Liver (tissue), 9 donors: ENCODE measurements around the gene SNX15. TPM values are rescaled to one million over a fixed set of nuclear protein-coding genes. Genes with fewer than 3 reads are reported as not detected.

Experiments used
- DNase-seq: peaks from one replicate; pipeline ENCODE4 v3.0.0-alpha.2; 2017; ENCODE audit warnings: low spot score
- H3K27ac ChIP-seq, 2 donors: one replicate each; pipeline ENCODE4 v1.7.0; 2013; ENCODE audit warnings: inconsistent platforms in 2 of 2, low read length in 2 of 2, control low read depth in 1 of 2, low read depth in 1 of 2, mild to moderate bottlenecking in 1 of 2
- H3K27me3 ChIP-seq, 4 donors: one replicate each; pipeline versions ENCODE4 v1.6.1 to v1.7.0; 2013; ENCODE audit warnings: low read length in 3 of 4, inconsistent platforms in 1 of 4, mild to moderate bottlenecking in 1 of 4, moderate library complexity in 1 of 4; ENCODE audit not compliant: control insufficient read depth in 4 of 4, insufficient read depth in 4 of 4
- H3K36me3 ChIP-seq, 4 donors: one replicate each; pipeline versions ENCODE4 v1.6.1 to v1.7.0; 2013; ENCODE audit warnings: low read length in 3 of 4, mild to moderate bottlenecking in 3 of 4, low read depth in 1 of 4, moderate library complexity in 1 of 4; ENCODE audit not compliant: control insufficient read depth in 4 of 4, insufficient read depth in 3 of 4
- H3K4me1 ChIP-seq, 4 donors: one replicate each; pipeline versions ENCODE4 v1.6.1 to v1.7.0; 2013; ENCODE audit warnings: low read length in 3 of 4, mild to moderate bottlenecking in 3 of 4, moderate library complexity in 1 of 4; ENCODE audit not compliant: control insufficient read depth in 4 of 4, insufficient read depth in 4 of 4
- H3K4me3 ChIP-seq, 3 donors: one replicate each; pipeline versions ENCODE4 v1.6.1 to v1.7.0; 2013; ENCODE audit warnings: low read length in 3 of 3, control low read depth in 1 of 3, low read depth in 1 of 3, mild to moderate bottlenecking in 1 of 3
- H3K9ac ChIP-seq, 2 donors: one replicate each; pipeline ENCODE4 v1.7.0; 2013; ENCODE audit warnings: low read length in 2 of 2, mild to moderate bottlenecking in 2 of 2, moderate library complexity in 2 of 2, control low read depth in 1 of 2, low read depth in 1 of 2
- H3K9me3 ChIP-seq, 4 donors: one replicate each; pipeline versions ENCODE4 v1.6.1 to v1.7.0; 2013; ENCODE audit warnings: low read length in 3 of 4; ENCODE audit not compliant: control insufficient read depth in 4 of 4
- ATF3 ChIP-seq: IDR thresholded peaks from 2 replicates; pipeline ENCODE4 v1.6.1; 2016; ENCODE audit warnings: antibody characterized with exemption
- CTCF ChIP-seq: fragments of 150-350 bp; IDR thresholded peaks from 2 replicates; pipeline ENCODE4 v1.5.1; 2017; ENCODE audit warnings: improper control_type of control experiment, low read depth, low read length; ENCODE audit not compliant: missing input control
- JUND ChIP-seq, 2 donors: IDR thresholded peaks; 2 replicates each; pipeline ENCODE4 v1.6.1; 2016; ENCODE audit warnings: antibody characterized with exemption in 2 of 2
- RAD21 ChIP-seq, 2 donors: IDR thresholded peaks; 2 replicates each; pipeline ENCODE4 v1.6.1; 2016; ENCODE audit warnings: antibody characterized with exemption in 2 of 2, mild to moderate bottlenecking in 2 of 2
- REST ChIP-seq: IDR thresholded peaks from 2 replicates; pipeline ENCODE4 v1.6.1; 2016; ENCODE audit warnings: antibody characterized with exemption, mild to moderate bottlenecking
- RXRA ChIP-seq, 2 donors: IDR thresholded peaks; 2 replicates each; pipeline ENCODE4 v1.6.1; 2017 to 2018; ENCODE audit warnings: antibody characterized with exemption in 2 of 2, mild to moderate bottlenecking in 1 of 2
- YY1 ChIP-seq: IDR thresholded peaks from 2 replicates; pipeline ENCODE4 v1.6.1; 2016; ENCODE audit warnings: antibody characterized with exemption, mild to moderate bottlenecking
- ZBTB33 ChIP-seq: IDR thresholded peaks from 2 replicates; pipeline ENCODE4 v1.6.1; 2016; ENCODE audit warnings: antibody characterized with exemption
- WGBS: extraction: QIAGEN DNeasy Blood & Tissue Kit; methylation state at CpG from one replicate; pipeline ENCODE4 v1.1.7; 2013; 5-methylcytosine and 5-hydroxymethylcytosine counted together
- polyA plus RNA-seq, 2 donors: library from polyadenylated mRNA; stranded (reverse) in 1 of 2; unstranded in 1 of 2; fragments of 200-250 nt in 1 of 2; fragments of >200 nt in 1 of 2; fragmentation: Nextera tagmentation in 1 of 2; extraction: Ambion mirVana in 1 of 2; gene quantifications; one replicate each; pipeline versions ENCODE4 v1.2.1 to v1.2.3, GENCODE V29; 2013 to 2015
- total RNA-seq, 2 donors: library from RNA; depleted of rRNA; stranded (reverse); fragments of >200 nt; gene quantifications; one replicate each; pipeline ENCODE4 v1.2.3, GENCODE V29; 2014
- donor health status: healthy.
- donor health status: healthy.
- donor health status: healthy.
- donor health status: healthy.
- donor health status: healthy.

SNX15 gene
- total and polyA plus RNA-seq, 4 donors, result 4.5 to 7.2 (median 5.7) TPM

- WGBS, result 97% methylated on average over 6 of the region's 6 CpGs
- Histone ChIP-seq H3K36me3 (peaks cover 2 to 7% (median 2%) of the 10 kb centered on the region in 4 donors), H3K27me3 (no peaks in the 10 kb centered on the region), H3K4me1 (peaks cover 0 to 16% (median 10%) of the 10 kb centered on the region in 4 donors), H3K9ac (no peak overlapping the region), H3K9me3 (no peaks in the 10 kb centered on the region), H3K27ac (no peak overlapping the region), H3K4me3 (no peak overlapping the region)
- no peak for DNase-seq
- TF ChIP-seq CTCF, result no peak
- TF ChIP-seq ZBTB33, result no peak
- TF ChIP-seq YY1, result no peak
- TF ChIP-seq REST, result no peak
- TF ChIP-seq RAD21 (IDR thresholded peaks at IDR 0.05), result no peak
- no peak for TF ChIP-seq ATF3
- no peak for TF ChIP-seq JUND (IDR thresholded peaks at IDR 0.05)
These were observed 9.3 kb upstream of the SNX15 start for GRCh38 chr11:65017937-65018336.

GRCh38 chr11:65019824-65020223, 7.4 kb upstream of the SNX15 start:
- WGBS, result 68% methylated on average over 7 of the region's 7 CpGs
- H3K9ac ChIP-seq, result no peak overlapping the region
- DNase-seq, result no peak
- H3K4me3 ChIP-seq, result no peak overlapping the region
- H3K36me3 ChIP-seq, result peaks cover 2 to 7% (median 2%) of the 10 kb centered on the region in 4 donors
- peaks cover 3 to 8% (median 6%) of the 10 kb centered on the region in 4 donors for H3K4me1 ChIP-seq
- TF ChIP-seq RXRA (IDR thresholded peaks at IDR 0.05) (peak in 1 of 2 donors; percentile 37), CTCF (no peak), RAD21 (IDR thresholded peaks at IDR 0.05) (no peak)
- H3K27me3 ChIP-seq, result no peaks in the 10 kb centered on the region
- H3K27ac ChIP-seq, result no peak overlapping the region
- H3K9me3 ChIP-seq, result no peaks in the 10 kb centered on the region
